SK-N-SH (cell line): Measurements from ENCODE around the gene PAPSS2. TPM values are rescaled to one million over a fixed set of nuclear protein-coding genes. Genes with fewer than 3 reads are reported as not detected.

ENCODE experiments used
- CTCF ChIA-PET: fragments of 300-600, 350-600 bp; formaldehyde crosslinking; extraction: SDS; loops from one replicate; lab custom pipeline; 2021; lab: Yijun Ruan, JAX
- POLR2A ChIA-PET: fragments of 350-600 bp; sonication (Branson Sonifier 250); formaldehyde crosslinking; extraction: SDS; loops from one replicate; lab custom pipeline; 2020; ENCODE audit warnings: antibody characterized with exemption, inconsistent platforms; lab: Yijun Ruan, JAX
- DNase-seq: peaks from one replicate; pipeline ENCODE4 v3.0.0; 2012
- H2AFZ ChIP-seq: fragments of 200-600 bp; sonication (generic); 2 replicates; pipeline ENCODE4 v1.8.1; 2016; ENCODE audit warnings: antibody characterized with exemption, mild to moderate bottlenecking, low read depth
- H3F3A ChIP-seq: fragments of 200-600 bp; sonication (generic); replicated peaks from 2 replicates; pipeline ENCODE3; 2016; ENCODE audit warnings: antibody characterized with exemption, mild to moderate bottlenecking; ENCODE audit not compliant: insufficient read depth
- H3K27ac ChIP-seq, 2 experiments: fragments of 200-500 bp in 1 of 2; fragments of 200-600 bp in 1 of 2; sonication (Bioruptor generic) in 1 of 2; sonication (generic), shearing (Covaris generic) in 1 of 2; 2 replicates each; pipeline versions ENCODE4 v1.5.1 to v1.6.1; 2014 to 2016; ENCODE audit warnings: low read depth in 2 of 2, inconsistent platforms in 1 of 2, low read length in 1 of 2, mild to moderate bottlenecking in 1 of 2, mixed read lengths in 1 of 2
- H3K27me3 ChIP-seq: fragments of 200-600 bp; sonication (generic), shearing (Covaris generic); 2 replicates; pipeline ENCODE4 v1.6.1; 2016; ENCODE audit warnings: mixed run types; ENCODE audit not compliant: insufficient read depth
- H3K36me3 ChIP-seq, 2 experiments: fragments of 200-500 bp in 1 of 2; fragments of 200-600 bp in 1 of 2; sonication (Bioruptor generic) in 1 of 2; sonication (generic) in 1 of 2; replicated peaks in 1 of 2; 2 replicates each; pipeline versions ENCODE3 to v1.5.1; 2014 to 2016; ENCODE audit warnings: low read length in 1 of 2, mild to moderate bottlenecking in 1 of 2; ENCODE audit not compliant: insufficient read depth in 2 of 2, control insufficient read depth in 1 of 2
- H3K4me1 ChIP-seq, 2 experiments: fragments of 200-500 bp in 1 of 2; fragments of 200-600 bp in 1 of 2; sonication (Bioruptor generic) in 1 of 2; sonication (generic), shearing (Covaris generic) in 1 of 2; 2 replicates each; pipeline versions ENCODE4 v1.5.1 to v1.6.1; 2014 to 2016; ENCODE audit warnings: low read depth in 1 of 2, low read length in 1 of 2, mixed run types in 1 of 2; ENCODE audit not compliant: insufficient read depth in 2 of 2, control insufficient read depth in 1 of 2
- H3K4me2 ChIP-seq: fragments of 200-600 bp; sonication (generic), shearing (Covaris generic); 2 replicates; pipeline ENCODE4 v1.6.1; 2017; ENCODE audit warnings: mixed run types
- H3K4me3 ChIP-seq, 2 experiments: fragments of 200-500 bp in 1 of 2; fragments of 200-600 bp in 1 of 2; sonication (Bioruptor generic) in 1 of 2; sonication (generic), shearing (Covaris generic) in 1 of 2; 2 replicates each; pipeline versions ENCODE4 v1.5.1 to v1.8.1; 2014 to 2016; ENCODE audit warnings: low read depth in 2 of 2, inconsistent platforms in 1 of 2, low read length in 1 of 2, mild to moderate bottlenecking in 1 of 2, mixed read lengths in 1 of 2, moderate library complexity in 1 of 2
- H3K79me2 ChIP-seq: fragments of 200-600 bp; sonication (generic); 2 replicates; pipeline ENCODE4 v1.8.1; 2017; ENCODE audit warnings: mild to moderate bottlenecking; ENCODE audit not compliant: insufficient read depth
- H3K9ac ChIP-seq: fragments of 200-600 bp; sonication (generic); 2 replicates; pipeline ENCODE4 v1.6.1; 2017; ENCODE audit warnings: mixed run types
- H3K9me2 ChIP-seq: fragments of 200-600 bp; sonication (generic); 2 replicates; pipeline ENCODE4 v1.6.1; 2017; ENCODE audit warnings: mixed run types
- H3K9me3 ChIP-seq: fragments of 200-600 bp; sonication (generic); 2 replicates; pipeline ENCODE4 v1.6.1; 2017; ENCODE audit warnings: mixed run types, mild to moderate bottlenecking, moderate library complexity
- H4K20me1 ChIP-seq: fragments of 200-600 bp; sonication (generic); 2 replicates; pipeline ENCODE4 v1.6.1; 2017; ENCODE audit warnings: mild to moderate bottlenecking, mixed run types; ENCODE audit not compliant: insufficient read depth
- CTCF ChIP-seq: fragments of 200-600 bp; sonication (generic); IDR thresholded peaks from 2 replicates; pipeline ENCODE4 v1.6.1; 2017; ENCODE audit warnings: antibody characterized with exemption, mild to moderate bottlenecking, moderate library complexity
- ELF1 ChIP-seq: IDR thresholded peaks from 2 replicates; pipeline ENCODE4 v1.4.0; 2012
- GABPA ChIP-seq: IDR thresholded peaks from 2 replicates; pipeline ENCODE4 v1.4.0; 2012; ENCODE audit warnings: low read depth, mild to moderate bottlenecking
- GATA2 ChIP-seq: sonication (generic); formaldehyde crosslinking; IDR thresholded peaks from 2 replicates; pipeline ENCODE4 v1.5.0; 2020; ENCODE audit warnings: mild to moderate bottlenecking, missing genetic modification reagents
- MEF2A ChIP-seq: IDR thresholded peaks from 2 replicates; pipeline ENCODE4 v1.4.0; 2012; ENCODE audit warnings: low read depth, borderline replicate concordance
- NFIC ChIP-seq: IDR thresholded peaks from 2 replicates; pipeline ENCODE4 v1.4.0; 2012; ENCODE audit warnings: borderline replicate concordance
- REST ChIP-seq: IDR thresholded peaks from 2 replicates; pipeline ENCODE4 v1.6.1; 2012; ENCODE audit warnings: mild to moderate bottlenecking, low read depth, low read length, moderate library complexity
- RFX5 ChIP-seq: IDR thresholded peaks from 2 replicates; pipeline ENCODE4 v1.6.1; 2012; ENCODE audit warnings: mild to moderate bottlenecking, improper control_type of control experiment, low read length
- SMC3 ChIP-seq: IDR thresholded peaks from 2 replicates; pipeline ENCODE4 v1.6.1; 2012; ENCODE audit warnings: low read depth, low read length, improper control_type of control experiment
- TAF1 ChIP-seq: IDR thresholded peaks from 2 replicates; pipeline ENCODE4 v1.6.1; 2012; ENCODE audit warnings: low read depth, mild to moderate bottlenecking, low read length, moderate library complexity, borderline replicate concordance
- TCF12 ChIP-seq: IDR thresholded peaks from 2 replicates; pipeline ENCODE4 v1.4.0; 2012
- WGBS: methylation state at CpG from one replicate; pipeline ENCODE4 v1.1.6; 2017; ENCODE audit warnings: low lambda C conversion rate; 5-methylcytosine and 5-hydroxymethylcytosine counted together
- polyA plus RNA-seq, 3 experiments: library from polyadenylated mRNA; depleted of rRNA; stranded (reverse); fragments of >200 nt; gene quantifications; 2 replicates each; pipeline ENCODE4 v1.2.3, GENCODE V29; 2012
- TF ChIP-seq, protein P1 (sequence below): fragments of 150-350 bp; IDR thresholded peaks from 2 replicates; pipeline ENCODE4 v1.6.1; 2016; ENCODE audit warnings: mild to moderate bottlenecking, low read depth, low read length

Gene PAPSS2
- polyA plus RNA-seq, 1 of the 3 experiments (the other 2 are of a cell fraction) = 50.0 TPM

DNA sequence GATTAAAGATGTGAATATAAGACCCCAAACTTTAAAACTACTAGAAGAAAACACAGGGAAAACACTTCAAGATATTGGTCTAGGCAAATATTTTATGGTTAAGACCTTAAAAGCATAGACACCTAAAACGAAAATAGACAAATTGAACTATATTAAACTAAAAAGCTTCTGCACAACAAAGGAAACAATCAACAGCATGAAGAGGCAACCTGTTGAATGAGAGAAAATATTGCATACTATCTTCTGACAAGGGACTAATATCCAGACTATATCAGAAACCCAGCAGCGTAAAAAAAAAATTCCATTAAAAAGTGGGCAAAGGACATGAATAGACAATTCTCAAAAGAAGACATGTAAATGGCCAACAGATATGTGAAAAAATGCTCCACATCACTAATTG lies 18.6 kb downstream of the PAPSS2 start:
- peaks cover 0 to 17% of the 10 kb centered on the region in 2 experiments; a peak in 2 of 4 replicates for H3K4me1 ChIP-seq
- H3K9me2 ChIP-seq = no peaks in the 10 kb centered on the region
- no peak overlapping the region for H2AFZ ChIP-seq
- H4K20me1 ChIP-seq = no peaks in the 10 kb centered on the region
- no peak overlapping the region for H3K4me2 ChIP-seq
- H3K9me3 ChIP-seq = no peaks in the 10 kb centered on the region
- 95% methylated on average over 2 of the region's 2 CpGs for WGBS
- POLR2A ChIA-PET = no interaction called here
- peaks cover 85% of the 10 kb centered on the region; the same call in 1 of the 2 replicates for H3K79me2 ChIP-seq
- H3K36me3 ChIP-seq = peaks cover 0 to 7% of the 10 kb centered on the region in 2 experiments
- no peak overlapping the region for H3K9ac ChIP-seq
- DNase-seq = no peak
- H3K27ac ChIP-seq = no peak overlapping the region
- H3F3A ChIP-seq = peaks cover 25% of the 10 kb centered on the region
- CTCF ChIA-PET = no interaction called here
- no peak for TF ChIP-seq REST
- TF ChIP-seq MEF2A = no peak
- no peak for TF ChIP-seq TCF12
- TF ChIP-seq GATA2 (CRISPR knock-in tag) = no peak
- no peak for TF ChIP-seq GABPA
- no peak for TF ChIP-seq CTCF
- no peak for TF ChIP-seq SMC3
- TF ChIP-seq NFIC = no peak
- TF ChIP-seq TAF1 = no peak
- no peak overlapping the region for H3K4me3 ChIP-seq
- no peaks in the 10 kb centered on the region for H3K27me3 ChIP-seq

GRCh38 chr10:87683356-87683755 lies 23.7 kb downstream of the PAPSS2 start:
- Histone ChIP-seq H3K36me3 (peaks cover 0 to 7% of the 10 kb centered on the region in 2 experiments), H3K4me1 (0 out of 4 replicates have a peak, but pooled peaks cover 0 to 3% of the 10 kb centered on the region in 2 experiments), H4K20me1 (no peaks in the 10 kb centered on the region), H3K9ac (no peak overlapping the region), H3K27ac (no peak overlapping the region), H3K79me2 (peaks cover 92% of the 10 kb centered on the region), H3K9me2 (no peaks in the 10 kb centered on the region), H3K27me3 (no peaks in the 10 kb centered on the region), H3K4me3 (no peak overlapping the region), H3F3A (peaks cover 10% of the 10 kb centered on the region), H2AFZ (no peak overlapping the region), H3K9me3 (no peaks in the 10 kb centered on the region), H3K4me2 (no peak overlapping the region)
- 98% methylated on average over 4 of the region's 4 CpGs for WGBS
- no peak for DNase-seq
- ChIA-PET POLR2A (no interaction called here), CTCF (interaction anchor here (1.2 kb wide), 1 partner anchor 13 kb away, joined by 3 read pairs; no protein-coding TSS in a partner anchor)
- TF ChIP-seq TAF1 = no peak
- TF ChIP-seq ELF1 = no peak
- TF ChIP-seq, protein P1, sequence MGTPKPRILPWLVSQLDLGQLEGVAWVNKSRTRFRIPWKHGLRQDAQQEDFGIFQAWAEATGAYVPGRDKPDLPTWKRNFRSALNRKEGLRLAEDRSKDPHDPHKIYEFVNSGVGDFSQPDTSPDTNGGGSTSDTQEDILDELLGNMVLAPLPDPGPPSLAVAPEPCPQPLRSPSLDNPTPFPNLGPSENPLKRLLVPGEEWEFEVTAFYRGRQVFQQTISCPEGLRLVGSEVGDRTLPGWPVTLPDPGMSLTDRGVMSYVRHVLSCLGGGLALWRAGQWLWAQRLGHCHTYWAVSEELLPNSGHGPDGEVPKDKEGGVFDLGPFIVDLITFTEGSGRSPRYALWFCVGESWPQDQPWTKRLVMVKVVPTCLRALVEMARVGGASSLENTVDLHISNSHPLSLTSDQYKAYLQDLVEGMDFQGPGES = no peak
- TF ChIP-seq RFX5 = no peak
